ENCODE results near the gene NUCB2.

DNA sequence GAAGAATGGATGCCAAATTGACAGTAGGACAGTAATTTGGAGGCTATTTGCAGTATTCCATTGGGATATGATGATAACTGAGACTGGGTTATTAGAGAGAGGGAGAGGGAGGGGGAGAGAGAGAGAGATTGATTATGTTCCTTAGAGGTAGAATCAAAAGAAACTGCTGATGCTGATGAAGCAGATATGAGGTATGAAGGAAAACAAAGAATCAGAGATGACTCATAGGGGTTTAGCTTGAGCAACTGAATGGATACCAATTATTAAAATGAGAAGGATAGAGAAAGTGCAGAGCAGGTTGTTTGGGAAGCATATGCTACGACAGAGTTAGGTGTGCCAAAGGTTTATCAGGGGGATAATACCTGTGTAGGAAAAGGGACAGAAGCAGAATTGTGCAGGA is 12.8 kb upstream of the NUCB2 start:
- TF ChIP-seq, protein P1, sequence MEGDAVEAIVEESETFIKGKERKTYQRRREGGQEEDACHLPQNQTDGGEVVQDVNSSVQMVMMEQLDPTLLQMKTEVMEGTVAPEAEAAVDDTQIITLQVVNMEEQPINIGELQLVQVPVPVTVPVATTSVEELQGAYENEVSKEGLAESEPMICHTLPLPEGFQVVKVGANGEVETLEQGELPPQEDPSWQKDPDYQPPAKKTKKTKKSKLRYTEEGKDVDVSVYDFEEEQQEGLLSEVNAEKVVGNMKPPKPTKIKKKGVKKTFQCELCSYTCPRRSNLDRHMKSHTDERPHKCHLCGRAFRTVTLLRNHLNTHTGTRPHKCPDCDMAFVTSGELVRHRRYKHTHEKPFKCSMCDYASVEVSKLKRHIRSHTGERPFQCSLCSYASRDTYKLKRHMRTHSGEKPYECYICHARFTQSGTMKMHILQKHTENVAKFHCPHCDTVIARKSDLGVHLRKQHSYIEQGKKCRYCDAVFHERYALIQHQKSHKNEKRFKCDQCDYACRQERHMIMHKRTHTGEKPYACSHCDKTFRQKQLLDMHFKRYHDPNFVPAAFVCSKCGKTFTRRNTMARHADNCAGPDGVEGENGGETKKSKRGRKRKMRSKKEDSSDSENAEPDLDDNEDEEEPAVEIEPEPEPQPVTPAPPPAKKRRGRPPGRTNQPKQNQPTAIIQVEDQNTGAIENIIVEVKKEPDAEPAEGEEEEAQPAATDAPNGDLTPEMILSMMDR (conservative IDR thresholded peaks at IDR 0.05 in 1 of 2, IDR thresholded peaks at IDR 0.05 in 1 of 2; ENCODE audit: extremely low read depth in 1 of 2, insufficient read depth in 1 of 2, low read depth in 1 of 2, low read length in 2 of 2), result no peak
- no peak for TF ChIP-seq EZH2 (IDR thresholded peaks at IDR 0.05; ENCODE audit: borderline replicate concordance, low read length)

Data from mammary epithelial cell (primary cell).